Fibroblast of the aortic adventitia (primary cell): ENCODE measurements around the gene STAG2. TPM values are rescaled to one million over a fixed set of nuclear protein-coding genes. Genes with fewer than 3 reads are reported as not detected.
"Not testable (repeated sequence)": the region's sequence is repeated elsewhere in the genome, so short reads cannot be mapped to it uniquely, and the experiment has no call there.

Experiments
- DNase-seq: peaks from one replicate; pipeline ENCODE4 v3.0.0-alpha.2; 2010; ENCODE audit warnings: low read depth
- H3K4me3 ChIP-seq: 2 replicates; pipeline ENCODE4 v1.5.1; 2011; ENCODE audit warnings: low read depth, mild to moderate bottlenecking, control low read depth, low read length, moderate library complexity
- CTCF ChIP-seq: IDR thresholded peaks from 2 replicates; pipeline ENCODE4 v1.5.1; 2011; ENCODE audit warnings: mild to moderate bottlenecking, low read length, control low read depth, inconsistent platforms; ENCODE audit not compliant: insufficient read depth
- total RNA-seq: library from RNA; depleted of rRNA; stranded (reverse); fragments of >200 nt; gene quantifications from 2 replicates; pipeline ENCODE4 v1.2.3, GENCODE V29; 2012; ENCODE audit warnings: low replicate concordance

The STAG2 gene
- total RNA-seq, 1 donor, result 85.5 TPM

- no peak for TF ChIP-seq CTCF
- DNase-seq, result no peak
- H3K4me3 ChIP-seq, result no peak overlapping the region
Measured at GRCh38 chrX:123927845-123928244, 33.7 kb upstream of the STAG2 start.

DNA sequence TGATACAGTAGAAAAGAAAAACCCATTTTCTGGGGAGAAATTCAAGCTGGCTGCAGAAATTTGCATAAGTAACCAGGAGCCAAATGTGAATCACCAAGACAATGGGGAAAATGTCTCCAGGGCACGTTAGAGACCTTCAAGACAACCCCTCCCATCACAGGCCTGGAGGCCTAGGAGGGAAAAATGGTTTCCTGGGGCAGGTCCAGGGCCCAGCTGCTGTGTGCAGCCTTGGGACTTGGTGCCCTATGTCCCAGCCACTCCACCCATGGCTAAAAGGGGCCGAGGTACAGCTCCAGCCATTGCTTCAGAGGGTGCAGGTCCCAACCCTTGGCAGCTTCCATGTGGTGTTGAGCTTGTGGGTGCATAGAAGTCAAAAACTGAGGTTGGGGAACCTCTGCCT is 29.5 kb upstream of the STAG2 start:
- H3K4me3 ChIP-seq, DNase-seq: not testable (repeated sequence)

GRCh38 chrX:123943074-123943473 is 18.4 kb upstream of the STAG2 start:
- no peak for TF ChIP-seq CTCF
- no peak for DNase-seq
- H3K4me3 ChIP-seq, result no peak overlapping the region

GRCh38 chrX:123943488-123943887 is 18.0 kb upstream of the STAG2 start:
- no peak overlapping the region for H3K4me3 ChIP-seq
- DNase-seq, result no peak
- no peak for TF ChIP-seq CTCF

- TF ChIP-seq CTCF, result no peak
- no peak for DNase-seq
- H3K4me3 ChIP-seq, result no peak overlapping the region
Measured at GRCh38 chrX:123949846-123950245, 11.7 kb upstream of the STAG2 start.

GRCh38 chrX:123959281-123960063 is 2.0 kb upstream of the STAG2 start:
- H3K4me3 ChIP-seq, result peak overlapping the region; percentile 67
- no peak for TF ChIP-seq CTCF
- DNase-seq, result peak; percentile 46

DNA sequence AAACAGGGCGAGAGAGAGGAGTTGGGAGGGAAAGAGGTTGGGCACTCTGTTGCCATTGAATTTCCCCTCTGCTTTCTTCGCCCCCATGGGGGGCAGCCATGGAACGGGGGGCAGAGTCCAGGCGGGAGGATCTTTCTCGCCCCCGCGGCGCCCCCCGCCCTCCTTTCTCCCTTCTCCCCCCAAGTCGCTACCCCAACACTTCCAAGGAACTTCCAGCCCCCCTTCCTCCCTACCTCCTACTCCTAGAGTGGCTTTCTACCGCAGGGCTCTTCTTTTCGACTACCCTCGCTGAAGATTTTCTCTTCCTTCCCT is 594 bp upstream of the STAG2 start:
- no peak for DNase-seq
- no peak for TF ChIP-seq CTCF
- H3K4me3 ChIP-seq, result peak overlapping the region; percentile 80
